ENCODE measurements around the gene PREX1.

DNA sequence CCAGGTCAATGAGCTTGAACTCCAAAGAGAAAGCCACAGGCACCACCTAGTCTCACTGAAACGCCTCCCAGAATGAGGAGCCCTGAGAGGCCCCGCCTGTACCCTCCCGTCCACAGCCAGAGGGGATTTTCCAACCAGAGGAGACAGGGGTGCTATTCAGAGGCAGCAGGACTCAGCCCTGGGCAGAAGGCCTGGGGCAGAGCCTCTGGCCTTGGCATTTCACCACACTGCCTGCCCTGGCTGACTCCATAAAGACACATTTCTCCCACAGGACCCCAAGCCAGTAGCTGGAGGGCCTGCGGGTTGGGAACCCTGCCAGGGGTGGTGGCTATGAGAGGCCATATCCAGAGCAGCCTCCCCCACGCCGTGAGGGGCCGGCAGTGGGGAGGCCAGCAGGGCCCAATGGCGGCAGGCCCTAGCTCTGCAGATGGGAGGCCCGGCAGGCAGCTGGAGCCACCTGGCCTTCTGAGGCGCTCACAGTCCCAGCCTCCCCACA, 159.3 kb downstream of the PREX1 start:
- TF ChIP-seq, protein P1, sequence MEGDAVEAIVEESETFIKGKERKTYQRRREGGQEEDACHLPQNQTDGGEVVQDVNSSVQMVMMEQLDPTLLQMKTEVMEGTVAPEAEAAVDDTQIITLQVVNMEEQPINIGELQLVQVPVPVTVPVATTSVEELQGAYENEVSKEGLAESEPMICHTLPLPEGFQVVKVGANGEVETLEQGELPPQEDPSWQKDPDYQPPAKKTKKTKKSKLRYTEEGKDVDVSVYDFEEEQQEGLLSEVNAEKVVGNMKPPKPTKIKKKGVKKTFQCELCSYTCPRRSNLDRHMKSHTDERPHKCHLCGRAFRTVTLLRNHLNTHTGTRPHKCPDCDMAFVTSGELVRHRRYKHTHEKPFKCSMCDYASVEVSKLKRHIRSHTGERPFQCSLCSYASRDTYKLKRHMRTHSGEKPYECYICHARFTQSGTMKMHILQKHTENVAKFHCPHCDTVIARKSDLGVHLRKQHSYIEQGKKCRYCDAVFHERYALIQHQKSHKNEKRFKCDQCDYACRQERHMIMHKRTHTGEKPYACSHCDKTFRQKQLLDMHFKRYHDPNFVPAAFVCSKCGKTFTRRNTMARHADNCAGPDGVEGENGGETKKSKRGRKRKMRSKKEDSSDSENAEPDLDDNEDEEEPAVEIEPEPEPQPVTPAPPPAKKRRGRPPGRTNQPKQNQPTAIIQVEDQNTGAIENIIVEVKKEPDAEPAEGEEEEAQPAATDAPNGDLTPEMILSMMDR (IDR thresholded peaks at IDR 0.05): no peak
- no peak for TF ChIP-seq POLR2A (IDR thresholded peaks at IDR 0.05)

Data from vagina (tissue), 2 donors.